ENCODE data around the gene NEDD4L. TPM values are rescaled to one million over a fixed set of nuclear protein-coding genes. Genes with fewer than 3 reads are reported as not detected.

NEDD4L gene
- polyA plus RNA-seq, 2 donors = 10.8 to 14.1 TPM

- Histone ChIP-seq H3K4me3 (ENCODE audit: low read depth in 1 of 2, low read length in 2 of 2) (no peak overlapping the region), H3K4me1 (ENCODE audit: control insufficient read depth in 2 of 2, insufficient read depth in 2 of 2, low read length in 1 of 2) (no peaks in the 10 kb centered on the region), H3K9me3 (ENCODE audit: control insufficient read depth in 2 of 2, insufficient read depth in 1 of 2, low read depth in 1 of 2, low read length in 1 of 2) (no peaks in the 10 kb centered on the region), H3K27ac (ENCODE audit: low read depth in 2 of 2, low read length in 1 of 2) (no peak overlapping the region), H3K36me3 (ENCODE audit: control insufficient read depth in 2 of 2, insufficient read depth in 2 of 2, low read length in 1 of 2) (no peaks in the 10 kb centered on the region), H3K27me3 (ENCODE audit: control insufficient read depth in 1 of 2, insufficient read depth in 2 of 2, low read length in 2 of 2) (no peaks in the 10 kb centered on the region)
- 89 to 92% methylated on average over 7 of the region's 7 CpGs for WGBS, 2 donors
Measured at GRCh38 chr18:58025205-58025604, 18.8 kb upstream of the NEDD4L start.

GRCh38 chr18:58025733-58026132 is 18.3 kb upstream of the NEDD4L start:
- H3K36me3 ChIP-seq (ENCODE audit: control insufficient read depth in 2 of 2, insufficient read depth in 2 of 2, low read length in 1 of 2) = no peaks in the 10 kb centered on the region
- 65 to 73% methylated on average over 2 of the region's 2 CpGs for WGBS, 2 donors
- no peaks in the 10 kb centered on the region for H3K4me1 ChIP-seq (ENCODE audit: control insufficient read depth in 2 of 2, insufficient read depth in 2 of 2, low read length in 1 of 2)

GRCh38 chr18:58026395-58026794 is 17.6 kb upstream of the NEDD4L start:
- Histone ChIP-seq H3K4me1 (ENCODE audit: control insufficient read depth in 2 of 2, insufficient read depth in 2 of 2, low read length in 1 of 2) (no peaks in the 10 kb centered on the region), H3K27me3 (ENCODE audit: control insufficient read depth in 1 of 2, insufficient read depth in 2 of 2, low read length in 2 of 2) (no peaks in the 10 kb centered on the region), H3K9me3 (ENCODE audit: control insufficient read depth in 2 of 2, insufficient read depth in 1 of 2, low read depth in 1 of 2, low read length in 1 of 2) (no peaks in the 10 kb centered on the region), H3K27ac (ENCODE audit: low read depth in 2 of 2, low read length in 1 of 2) (no peak overlapping the region), H3K36me3 (ENCODE audit: control insufficient read depth in 2 of 2, insufficient read depth in 2 of 2, low read length in 1 of 2) (no peaks in the 10 kb centered on the region), H3K4me3 (ENCODE audit: low read depth in 1 of 2, low read length in 2 of 2) (no peak overlapping the region)
- WGBS, 2 donors = 77 to 85% methylated on average over 3 of the region's 3 CpGs

More at GRCh38 chr18:58025733-58026132, 18.3 kb upstream of the NEDD4L start:
- H3K9me3 ChIP-seq (ENCODE audit: control insufficient read depth in 2 of 2, insufficient read depth in 1 of 2, low read depth in 1 of 2, low read length in 1 of 2) = no peaks in the 10 kb centered on the region
- no peak overlapping the region for H3K27ac ChIP-seq (ENCODE audit: low read depth in 2 of 2, low read length in 1 of 2)
- H3K4me3 ChIP-seq (ENCODE audit: low read depth in 1 of 2, low read length in 2 of 2) = no peak overlapping the region
- H3K27me3 ChIP-seq (ENCODE audit: control insufficient read depth in 1 of 2, insufficient read depth in 2 of 2, low read length in 2 of 2) = no peaks in the 10 kb centered on the region

GRCh38 chr18:58026857-58027256 is 17.2 kb upstream of the NEDD4L start:
- Histone ChIP-seq H3K27me3 (ENCODE audit: control insufficient read depth in 1 of 2, insufficient read depth in 2 of 2, low read length in 2 of 2) (no peaks in the 10 kb centered on the region), H3K36me3 (ENCODE audit: control insufficient read depth in 2 of 2, insufficient read depth in 2 of 2, low read length in 1 of 2) (no peaks in the 10 kb centered on the region), H3K9me3 (ENCODE audit: control insufficient read depth in 2 of 2, insufficient read depth in 1 of 2, low read depth in 1 of 2, low read length in 1 of 2) (no peaks in the 10 kb centered on the region), H3K27ac (ENCODE audit: low read depth in 2 of 2, low read length in 1 of 2) (no peak overlapping the region), H3K4me1 (ENCODE audit: control insufficient read depth in 2 of 2, insufficient read depth in 2 of 2, low read length in 1 of 2) (no peaks in the 10 kb centered on the region), H3K4me3 (ENCODE audit: low read depth in 1 of 2, low read length in 2 of 2) (no peak overlapping the region)
- WGBS, 2 donors = 48 to 49% methylated on average over 2 of the region's 2 CpGs

- Histone ChIP-seq H3K4me3 (ENCODE audit: low read depth in 1 of 2, low read length in 2 of 2) (no peak overlapping the region), H3K27me3 (ENCODE audit: control insufficient read depth in 1 of 2, insufficient read depth in 2 of 2, low read length in 2 of 2) (no peaks in the 10 kb centered on the region), H3K27ac (ENCODE audit: low read depth in 2 of 2, low read length in 1 of 2) (no peak overlapping the region), H3K4me1 (ENCODE audit: control insufficient read depth in 2 of 2, insufficient read depth in 2 of 2, low read length in 1 of 2) (no peaks in the 10 kb centered on the region), H3K36me3 (ENCODE audit: control insufficient read depth in 2 of 2, insufficient read depth in 2 of 2, low read length in 1 of 2) (no peaks in the 10 kb centered on the region), H3K9me3 (ENCODE audit: control insufficient read depth in 2 of 2, insufficient read depth in 1 of 2, low read depth in 1 of 2, low read length in 1 of 2) (no peaks in the 10 kb centered on the region)
- 76 to 81% methylated on average over 3 of the region's 3 CpGs for WGBS, 2 donors
Measured at GRCh38 chr18:58027341-58027740, 16.7 kb upstream of the NEDD4L start.

GRCh38 chr18:58028109-58028784 is 15.8 kb upstream of the NEDD4L start:
- H3K27ac ChIP-seq (ENCODE audit: low read depth in 2 of 2, low read length in 1 of 2) = no peak overlapping the region
- H3K27me3 ChIP-seq (ENCODE audit: control insufficient read depth in 1 of 2, insufficient read depth in 2 of 2, low read length in 2 of 2) = no peaks in the 10 kb centered on the region
- H3K4me1 ChIP-seq (ENCODE audit: control insufficient read depth in 2 of 2, insufficient read depth in 2 of 2, low read length in 1 of 2) = no peaks in the 10 kb centered on the region
- no peaks in the 10 kb centered on the region for H3K36me3 ChIP-seq (ENCODE audit: control insufficient read depth in 2 of 2, insufficient read depth in 2 of 2, low read length in 1 of 2)
- no peak overlapping the region for H3K4me3 ChIP-seq (ENCODE audit: low read depth in 1 of 2, low read length in 2 of 2)
- H3K9me3 ChIP-seq (ENCODE audit: control insufficient read depth in 2 of 2, insufficient read depth in 1 of 2, low read depth in 1 of 2, low read length in 1 of 2) = no peaks in the 10 kb centered on the region
- WGBS, 2 donors = 86 to 95% methylated on average over 4 of the region's 4 CpGs

- H3K36me3 ChIP-seq (ENCODE audit: control insufficient read depth in 2 of 2, insufficient read depth in 2 of 2, low read length in 1 of 2) = no peaks in the 10 kb centered on the region
- no peaks in the 10 kb centered on the region for H3K4me1 ChIP-seq (ENCODE audit: control insufficient read depth in 2 of 2, insufficient read depth in 2 of 2, low read length in 1 of 2)
- no peak overlapping the region for H3K27ac ChIP-seq (ENCODE audit: low read depth in 2 of 2, low read length in 1 of 2)
- 77 to 79% methylated on average over 4 of the region's 4 CpGs for WGBS, 2 donors
- H3K27me3 ChIP-seq (ENCODE audit: control insufficient read depth in 1 of 2, insufficient read depth in 2 of 2, low read length in 2 of 2) = no peaks in the 10 kb centered on the region
- H3K9me3 ChIP-seq (ENCODE audit: control insufficient read depth in 2 of 2, insufficient read depth in 1 of 2, low read depth in 1 of 2, low read length in 1 of 2) = no peaks in the 10 kb centered on the region
- H3K4me3 ChIP-seq (ENCODE audit: low read depth in 1 of 2, low read length in 2 of 2) = no peak overlapping the region
Measured at GRCh38 chr18:58032233-58032632, 11.8 kb upstream of the NEDD4L start.

- WGBS, 2 donors = 82 to 86% methylated on average over 3 of the region's 3 CpGs
- Histone ChIP-seq H3K27me3 (ENCODE audit: control insufficient read depth in 1 of 2, insufficient read depth in 2 of 2, low read length in 2 of 2) (no peaks in the 10 kb centered on the region), H3K4me1 (ENCODE audit: control insufficient read depth in 2 of 2, insufficient read depth in 2 of 2, low read length in 1 of 2) (no peaks in the 10 kb centered on the region), H3K27ac (ENCODE audit: low read depth in 2 of 2, low read length in 1 of 2) (no peak overlapping the region), H3K9me3 (ENCODE audit: control insufficient read depth in 2 of 2, insufficient read depth in 1 of 2, low read depth in 1 of 2, low read length in 1 of 2) (no peaks in the 10 kb centered on the region), H3K36me3 (ENCODE audit: control insufficient read depth in 2 of 2, insufficient read depth in 2 of 2, low read length in 1 of 2) (no peaks in the 10 kb centered on the region), H3K4me3 (ENCODE audit: low read depth in 1 of 2, low read length in 2 of 2) (no peak overlapping the region)
Measured at GRCh38 chr18:58033216-58033615, 10.8 kb upstream of the NEDD4L start.

GRCh38 chr18:58034370-58034769 is 9.7 kb upstream of the NEDD4L start:
- Histone ChIP-seq H3K27ac (ENCODE audit: low read depth in 2 of 2, low read length in 1 of 2) (no peak overlapping the region), H3K27me3 (ENCODE audit: control insufficient read depth in 1 of 2, insufficient read depth in 2 of 2, low read length in 2 of 2) (no peaks in the 10 kb centered on the region), H3K36me3 (ENCODE audit: control insufficient read depth in 2 of 2, insufficient read depth in 2 of 2, low read length in 1 of 2) (no peaks in the 10 kb centered on the region), H3K4me3 (ENCODE audit: low read depth in 1 of 2, low read length in 2 of 2) (no peak overlapping the region), H3K9me3 (ENCODE audit: control insufficient read depth in 2 of 2, insufficient read depth in 1 of 2, low read depth in 1 of 2, low read length in 1 of 2) (no peaks in the 10 kb centered on the region), H3K4me1 (ENCODE audit: control insufficient read depth in 2 of 2, insufficient read depth in 2 of 2, low read length in 1 of 2) (no peaks in the 10 kb centered on the region)
- 71 to 75% methylated on average over 2 of the region's 2 CpGs for WGBS, 2 donors

- H3K27ac ChIP-seq (ENCODE audit: low read depth in 2 of 2, low read length in 1 of 2) = no peak overlapping the region
Measured at GRCh38 chr18:58037163-58037562, 6.9 kb upstream of the NEDD4L start.

More at GRCh38 chr18:58037163-58037562, 6.9 kb upstream of the NEDD4L start:
- Histone ChIP-seq H3K36me3 (ENCODE audit: control insufficient read depth in 2 of 2, insufficient read depth in 2 of 2, low read length in 1 of 2) (no peaks in the 10 kb centered on the region), H3K4me3 (ENCODE audit: low read depth in 1 of 2, low read length in 2 of 2) (no peak overlapping the region), H3K4me1 (ENCODE audit: control insufficient read depth in 2 of 2, insufficient read depth in 2 of 2, low read length in 1 of 2) (no peaks in the 10 kb centered on the region), H3K9me3 (ENCODE audit: control insufficient read depth in 2 of 2, insufficient read depth in 1 of 2, low read depth in 1 of 2, low read length in 1 of 2) (no peaks in the 10 kb centered on the region), H3K27me3 (ENCODE audit: control insufficient read depth in 1 of 2, insufficient read depth in 2 of 2, low read length in 2 of 2) (no peaks in the 10 kb centered on the region)

All from esophagus (tissue), 2 donors.